ENCODE data around the gene NAA38.

- TF ChIP-seq POLR2A (IDR thresholded peaks at IDR 0.05; ENCODE audit: extremely low read depth, insufficient read length) (no peak), CTCF (IDR thresholded peaks at IDR 0.05; ENCODE audit: low read depth, low read length) (no peak)
These were observed 20.9 kb upstream of the NAA38 start for GRCh38 chr17:7878234-7878633.
